ENCODE results near the gene HFE. TPM values are rescaled to one million over a fixed set of nuclear protein-coding genes. Genes with fewer than 3 reads are reported as not detected.

Gene HFE
- total and polyA plus RNA-seq, 2 of the 13 experiments (the other 11 are each of a cell fraction or from before 2014, with no cell fraction given): 3.7 to 6.3 TPM

- TF ChIP-seq KIAA2018 (CRISPR knock-in tag; IDR thresholded peaks at IDR 0.05; ENCODE audit: borderline replicate concordance) (no peak), SP140L (CRISPR knock-in tag; IDR thresholded peaks at IDR 0.05; ENCODE audit: borderline replicate concordance) (no peak; the same call in 1 of the 2 replicates), ZNF232 (CRISPR knock-in tag; IDR thresholded peaks at IDR 0.05; ENCODE audit: borderline replicate concordance) (no peak; the same call in 1 of the 2 replicates), ZFP36L1 (CRISPR knock-in tag; IDR thresholded peaks at IDR 0.05) (peak; percentile 81; the same call in 1 of the 2 replicates), DNMT3B (CRISPR knock-in tag; conservative IDR thresholded peaks at IDR 0.05) (peak; percentile 81), HOXA9 (CRISPR knock-in tag; IDR thresholded peaks at IDR 0.05; ENCODE audit: borderline replicate concordance) (peak; percentile 87), ZNF513 (CRISPR knock-in tag; conservative IDR thresholded peaks at IDR 0.05) (0 out of 2 replicates have a peak, but pooled peaks have one; percentile 47), EP300 (IDR thresholded peaks at IDR 0.05; ENCODE audit: low read depth in 2 of 2, low read length in 2 of 2) (peak; percentile 23 to 94; a peak in 2 of 4 replicates), EP300 (CRISPR knock-in tag; IDR thresholded peaks at IDR 0.05; ENCODE audit: borderline replicate concordance) (peak; percentile 88), NR2F1 (CRISPR knock-in tag; IDR thresholded peaks at IDR 0.05) (no peak; a peak in 1 of 4 replicates), ZZZ3 (CRISPR knock-in tag; IDR thresholded peaks at IDR 0.05; ENCODE audit: borderline replicate concordance) (0 out of 2 replicates have a peak, but pooled peaks have one; percentile 32), ATRX (CRISPR knock-in tag; IDR thresholded peaks at IDR 0.05; ENCODE audit: borderline replicate concordance) (no peak), EED (CRISPR knock-in tag; IDR thresholded peaks at IDR 0.05) (no peak), ZNF17 (CRISPR knock-in tag; IDR thresholded peaks at IDR 0.05) (no peak), ZNF547 (CRISPR knock-in tag; IDR thresholded peaks at IDR 0.05) (no peak), ZNF784 (CRISPR knock-in tag; IDR thresholded peaks at IDR 0.05; ENCODE audit: borderline replicate concordance) (peak; percentile 61; the same call in 1 of the 2 replicates), ZNF720 (CRISPR knock-in tag; IDR thresholded peaks at IDR 0.05) (no peak), HIVEP1 (CRISPR knock-in tag; IDR thresholded peaks at IDR 0.05) (no peak; the same call in none of the 2 replicates)
Observed at GRCh38 chr6:26122793-26123674, 35.8 kb downstream of the HFE start (continued).
